Stimulated activated CD4-positive, alpha-beta T cell treated with anti-CD3 and anti-CD28 coated beads, Interleukin-12 subunit alpha, Interleukin-12 subunit beta, amount 100 ng/mL, for 48 hours (primary cell): ENCODE data around the gene WHRN.

Source experiments
- DNase-seq, 3 donors: peaks; one replicate each; pipeline ENCODE4 v3.0.0-alpha.2; 2020; ENCODE audit warnings: low read depth in 2 of 3, low spot score in 1 of 3

WHRN gene

GRCh38 chr9:114473447-114473801 is 31.8 kb downstream of the WHRN start:
- no peak for DNase-seq

GRCh38 chr9:114472765-114473446 is 32.4 kb downstream of the WHRN start:
- DNase-seq = no peak

DNA sequence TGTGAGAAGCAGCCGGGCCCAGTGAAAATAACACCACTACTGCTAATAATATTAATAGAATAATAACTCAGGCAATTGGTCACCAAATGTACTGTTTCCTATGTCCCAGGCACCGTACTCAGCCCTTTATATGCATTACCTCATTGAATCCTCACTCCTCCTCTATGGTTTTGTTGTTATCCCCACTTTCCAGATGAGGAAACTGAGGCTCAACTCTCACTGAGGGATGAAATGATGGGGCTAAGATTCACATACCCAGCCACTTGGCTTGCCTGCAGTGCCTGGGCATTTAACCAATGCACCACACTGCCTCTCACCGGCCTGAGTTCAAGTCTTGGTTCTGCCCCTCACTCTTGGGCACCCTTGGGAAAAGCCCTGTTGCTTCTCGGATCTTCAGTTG is 34.1 kb downstream of the WHRN start:
- DNase-seq = no peak

DNA sequence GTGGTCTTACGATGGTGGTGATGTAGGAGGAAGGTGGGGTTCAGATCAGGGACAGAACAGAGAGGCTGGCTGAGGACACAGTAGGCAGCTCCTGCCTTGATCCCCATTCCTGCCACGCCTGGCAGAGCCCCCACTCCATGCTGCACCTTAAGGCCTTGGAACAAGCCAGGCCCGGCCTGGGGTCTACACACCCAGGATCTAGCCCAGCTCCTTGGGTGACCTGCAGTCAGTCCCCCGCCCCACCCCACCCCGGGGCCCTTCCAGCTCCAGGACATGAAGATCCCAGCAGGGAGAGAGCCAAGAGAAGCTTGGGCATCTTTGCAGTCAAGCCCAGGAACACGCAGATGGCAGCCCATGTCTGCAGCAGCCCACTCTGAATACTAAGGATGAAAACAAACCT is 34.7 kb downstream of the WHRN start:
- no peak for DNase-seq

GRCh38 chr9:114470121-114470520 is 35.2 kb downstream of the WHRN start:
- no peak for DNase-seq

DNA sequence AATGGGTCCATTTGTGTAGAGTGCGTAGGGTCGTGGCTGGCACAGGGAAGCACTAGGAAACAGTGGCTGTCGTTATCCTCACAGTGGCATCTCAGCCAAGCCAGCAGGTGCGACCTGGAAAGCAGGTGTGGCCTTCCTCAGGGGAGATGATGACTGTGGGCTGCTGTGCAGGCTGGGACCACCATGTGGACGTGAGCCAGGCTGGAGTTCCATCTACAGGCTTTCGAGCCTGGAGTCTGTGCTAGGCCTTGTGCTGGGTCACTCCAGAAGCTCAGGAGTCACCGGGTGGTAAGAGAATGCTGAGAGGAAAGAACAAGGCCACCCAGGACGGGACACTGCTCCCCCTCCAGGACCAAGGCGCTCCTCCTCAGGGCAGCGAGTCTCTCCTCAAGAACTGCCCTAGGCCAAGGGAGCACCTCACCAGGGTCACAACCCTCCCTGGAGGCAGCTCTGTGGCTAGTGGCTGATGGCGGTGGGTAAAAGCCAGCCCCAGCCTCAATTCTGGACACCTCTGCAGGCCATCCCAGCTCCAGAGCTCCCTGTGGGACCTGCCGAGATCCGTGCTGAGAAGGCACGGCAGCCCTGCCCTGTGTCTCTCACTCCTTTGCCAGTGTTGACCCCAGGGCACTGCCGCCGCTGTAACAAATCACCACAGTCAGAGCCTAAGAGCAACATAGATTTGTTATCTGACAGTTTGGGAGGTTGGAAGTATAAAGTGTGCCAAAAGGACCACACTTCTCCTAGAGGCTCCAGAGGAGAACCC is 36.0 kb downstream of the WHRN start:
- no peak for DNase-seq

GRCh38 chr9:114467910-114468309 is 37.4 kb downstream of the WHRN start:
- no peak for DNase-seq

- no peak for DNase-seq
These were observed 38.0 kb downstream of the WHRN start for GRCh38 chr9:114467226-114467750.

DNA sequence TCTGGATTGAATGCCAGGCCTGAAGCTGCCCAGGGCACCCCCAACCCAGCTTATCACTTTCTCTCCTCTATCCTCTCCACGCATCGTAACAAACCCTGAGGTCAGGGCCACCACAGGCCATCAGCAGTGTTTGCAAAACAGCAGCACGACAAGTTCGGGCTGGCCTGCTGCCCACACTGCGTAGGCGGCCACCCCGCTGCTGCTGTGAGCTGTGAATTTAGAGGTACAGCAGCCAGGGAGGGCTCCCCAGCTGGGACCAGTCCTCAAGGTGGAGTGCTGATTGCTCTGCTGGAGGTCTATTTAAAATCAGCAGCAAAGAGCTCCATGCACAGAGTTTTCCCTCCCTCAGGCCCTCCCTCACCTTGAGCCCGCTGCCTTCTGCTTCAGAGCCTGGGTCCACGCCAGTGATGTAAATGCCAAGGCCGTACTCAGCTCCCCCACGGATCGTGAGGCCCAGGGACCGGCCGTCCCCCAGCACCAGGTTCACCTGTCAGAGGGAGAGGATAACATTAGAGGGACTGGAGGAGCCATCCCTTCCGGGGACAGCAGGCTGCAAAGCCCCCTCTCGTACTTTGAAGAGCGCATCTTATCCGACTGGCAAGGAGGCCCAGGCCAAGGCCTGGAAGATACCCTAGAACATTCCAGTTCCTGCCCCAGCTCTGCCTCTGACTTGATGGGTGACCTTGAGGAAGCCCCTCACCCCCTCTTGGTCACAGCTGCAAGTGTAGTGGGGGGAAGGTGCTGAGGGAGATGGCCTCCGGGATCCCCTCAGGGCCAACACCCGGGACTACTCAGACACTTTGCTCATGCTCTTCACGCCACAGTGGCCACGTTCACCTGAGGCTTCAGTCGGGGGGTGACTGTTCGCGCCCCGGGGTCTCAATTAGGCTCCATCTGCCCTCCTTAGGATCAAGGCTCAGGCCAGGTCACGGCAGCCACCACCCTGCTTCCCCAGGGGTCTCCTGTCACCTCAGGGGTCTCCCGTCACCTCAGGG is 39.1 kb downstream of the WHRN start:
- no peak for DNase-seq

DNA sequence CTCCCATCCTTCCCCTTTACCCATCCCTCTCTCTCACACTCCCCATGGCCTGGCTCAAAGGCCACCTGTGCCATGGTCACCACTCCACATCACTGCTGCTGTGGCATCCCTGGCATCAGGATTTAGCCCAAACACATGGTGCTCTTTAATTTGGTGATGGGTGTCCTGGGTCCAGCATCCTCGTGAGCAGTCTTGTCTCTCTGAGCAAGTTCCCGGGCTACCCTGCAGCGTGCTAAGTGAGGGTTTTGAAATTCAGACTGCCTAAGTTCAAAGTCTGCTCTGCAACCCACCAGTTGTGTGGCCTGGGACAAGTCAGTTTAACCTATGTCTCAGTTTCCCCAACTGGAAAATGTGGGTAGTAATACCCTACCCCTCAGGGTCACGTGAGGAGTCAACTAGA is 39.9 kb downstream of the WHRN start:
- DNase-seq = no peak

DNA sequence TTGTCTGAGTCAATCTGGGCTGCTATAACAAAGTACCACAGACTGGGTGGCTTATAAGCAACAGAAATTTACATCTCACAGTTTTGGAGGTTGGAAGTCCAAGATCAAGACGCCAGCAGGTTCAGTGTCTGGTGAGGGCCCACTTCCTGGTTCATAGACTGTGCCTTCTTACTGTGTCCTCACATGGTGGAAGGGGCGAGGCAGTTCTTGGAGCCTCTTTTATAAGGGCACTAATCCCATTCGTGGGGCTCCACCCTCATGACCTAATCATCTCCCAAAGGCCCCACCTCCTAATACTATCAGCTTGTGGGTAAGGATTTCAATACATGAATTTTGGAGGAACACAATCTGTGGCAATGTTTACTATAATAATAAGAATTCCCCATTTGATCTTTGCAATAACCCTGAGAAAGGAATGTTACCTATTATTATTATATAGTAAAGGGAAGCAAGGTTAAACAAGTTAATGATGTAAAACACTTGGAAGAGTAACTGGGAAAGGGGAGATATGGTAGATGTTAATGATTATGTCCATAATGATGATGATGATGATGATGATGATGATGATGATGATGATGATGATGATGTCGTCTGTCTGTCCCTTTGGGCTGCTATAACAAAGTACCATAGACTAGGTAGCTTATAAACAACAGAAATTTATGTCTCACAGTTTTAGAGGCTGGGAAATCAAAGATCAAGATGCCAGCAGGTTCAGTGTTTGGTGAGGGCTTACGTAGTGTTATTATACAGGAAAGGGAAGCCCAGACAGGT is 40.8 kb downstream of the WHRN start:
- DNase-seq = no peak

GRCh38 chr9:114462791-114463190 is 42.5 kb downstream of the WHRN start:
- no peak for DNase-seq

DNA sequence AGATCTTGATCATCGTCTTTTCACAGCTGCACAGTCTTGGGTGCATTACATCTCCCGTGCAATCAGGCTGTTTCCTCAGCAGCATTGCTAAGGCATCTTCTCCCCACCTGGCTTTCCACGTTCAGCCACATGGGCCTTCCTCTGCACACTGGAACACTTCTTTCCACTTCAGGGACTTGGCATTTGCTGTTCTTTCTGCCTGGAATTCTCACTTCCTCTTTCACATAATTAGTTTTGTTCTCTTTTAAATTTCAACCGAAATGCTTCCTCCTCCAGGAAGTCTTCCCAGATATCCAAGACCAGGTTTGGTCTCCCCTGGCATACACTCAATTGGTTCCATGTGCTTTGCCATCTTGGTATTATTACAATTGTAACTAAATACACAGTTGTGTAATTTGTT is 43.8 kb downstream of the WHRN start:
- DNase-seq = no peak

- no peak for DNase-seq
These were observed 44.6 kb downstream of the WHRN start for GRCh38 chr9:114460513-114461199.

GRCh38 chr9:114459464-114459863 is 45.8 kb downstream of the WHRN start:
- DNase-seq = no peak

- DNase-seq = no peak
These were observed 48.3 kb downstream of the WHRN start for GRCh38 chr9:114456929-114457328.

GRCh38 chr9:114454652-114455051 is 50.6 kb downstream of the WHRN start:
- DNase-seq = no peak

- no peak for DNase-seq
These were observed 52.8 kb downstream of the WHRN start for GRCh38 chr9:114452219-114453165.

DNA sequence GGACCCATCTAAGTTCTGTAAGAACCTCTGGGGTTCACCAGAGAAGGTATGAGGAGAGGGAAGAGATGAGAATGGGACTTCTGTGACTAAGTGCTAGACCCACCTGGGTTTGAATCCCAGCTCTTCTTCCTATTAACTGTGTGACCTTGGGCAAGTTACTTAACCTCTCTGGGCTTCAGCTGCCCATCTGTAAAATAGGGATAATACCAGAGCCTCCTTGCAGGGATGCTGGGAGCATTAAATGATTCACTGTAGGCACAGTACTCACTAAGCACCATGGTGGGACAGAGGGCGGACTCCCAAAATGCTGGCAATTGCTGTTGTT is 53.6 kb downstream of the WHRN start:
- DNase-seq = no peak
